GM12874 (cell line): ENCODE measurements around the gene ERC1.

Experiments used
- TF ChIP-seq, protein P1 (sequence below): IDR thresholded peaks from 2 replicates; pipeline ENCODE4 v1.5.1; 2011; ENCODE audit warnings: low read depth, mild to moderate bottlenecking, control low read depth, low read length, moderate library complexity; ENCODE audit not compliant: insufficient read depth

ERC1 gene

DNA sequence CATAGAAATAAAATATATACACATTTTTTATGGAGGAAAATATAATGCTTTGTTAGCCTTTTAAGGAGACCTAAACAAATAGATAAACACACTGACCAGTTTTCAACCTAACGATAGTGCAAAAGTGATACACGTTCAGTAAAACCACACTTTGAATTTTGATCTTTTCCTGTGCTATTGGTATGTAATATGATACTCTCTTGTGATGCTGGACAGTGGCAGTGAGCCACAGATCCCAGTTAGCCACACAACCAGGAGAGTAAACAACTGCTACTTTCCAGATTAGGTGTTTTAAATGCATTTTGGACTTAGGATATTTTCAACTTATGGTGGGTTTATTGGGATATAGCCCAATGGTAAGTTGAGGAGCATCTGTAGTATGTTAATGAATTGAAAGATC, 243.1 kb downstream of the ERC1 start:
- TF ChIP-seq, protein P1, sequence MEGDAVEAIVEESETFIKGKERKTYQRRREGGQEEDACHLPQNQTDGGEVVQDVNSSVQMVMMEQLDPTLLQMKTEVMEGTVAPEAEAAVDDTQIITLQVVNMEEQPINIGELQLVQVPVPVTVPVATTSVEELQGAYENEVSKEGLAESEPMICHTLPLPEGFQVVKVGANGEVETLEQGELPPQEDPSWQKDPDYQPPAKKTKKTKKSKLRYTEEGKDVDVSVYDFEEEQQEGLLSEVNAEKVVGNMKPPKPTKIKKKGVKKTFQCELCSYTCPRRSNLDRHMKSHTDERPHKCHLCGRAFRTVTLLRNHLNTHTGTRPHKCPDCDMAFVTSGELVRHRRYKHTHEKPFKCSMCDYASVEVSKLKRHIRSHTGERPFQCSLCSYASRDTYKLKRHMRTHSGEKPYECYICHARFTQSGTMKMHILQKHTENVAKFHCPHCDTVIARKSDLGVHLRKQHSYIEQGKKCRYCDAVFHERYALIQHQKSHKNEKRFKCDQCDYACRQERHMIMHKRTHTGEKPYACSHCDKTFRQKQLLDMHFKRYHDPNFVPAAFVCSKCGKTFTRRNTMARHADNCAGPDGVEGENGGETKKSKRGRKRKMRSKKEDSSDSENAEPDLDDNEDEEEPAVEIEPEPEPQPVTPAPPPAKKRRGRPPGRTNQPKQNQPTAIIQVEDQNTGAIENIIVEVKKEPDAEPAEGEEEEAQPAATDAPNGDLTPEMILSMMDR: no peak

DNA sequence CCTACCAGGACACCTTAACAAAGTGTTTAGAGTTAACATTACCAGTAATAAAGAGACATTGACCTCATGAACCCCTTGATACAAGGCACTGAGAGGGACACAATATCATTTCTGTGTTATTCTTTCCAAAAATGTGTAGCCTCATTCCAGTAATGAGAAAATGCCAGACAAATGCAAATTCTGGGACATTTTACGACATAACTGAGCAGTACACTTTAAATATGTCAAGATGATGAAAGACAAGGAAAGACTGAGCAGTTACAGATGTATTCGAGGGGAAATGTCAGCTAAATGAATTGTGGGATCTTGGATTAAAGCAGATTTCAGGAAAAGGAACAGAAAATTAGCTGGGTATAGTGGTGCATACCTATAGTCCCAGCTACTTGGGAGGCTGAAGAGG, 255.6 kb downstream of the ERC1 start:
- TF ChIP-seq, protein P1: no peak

DNA sequence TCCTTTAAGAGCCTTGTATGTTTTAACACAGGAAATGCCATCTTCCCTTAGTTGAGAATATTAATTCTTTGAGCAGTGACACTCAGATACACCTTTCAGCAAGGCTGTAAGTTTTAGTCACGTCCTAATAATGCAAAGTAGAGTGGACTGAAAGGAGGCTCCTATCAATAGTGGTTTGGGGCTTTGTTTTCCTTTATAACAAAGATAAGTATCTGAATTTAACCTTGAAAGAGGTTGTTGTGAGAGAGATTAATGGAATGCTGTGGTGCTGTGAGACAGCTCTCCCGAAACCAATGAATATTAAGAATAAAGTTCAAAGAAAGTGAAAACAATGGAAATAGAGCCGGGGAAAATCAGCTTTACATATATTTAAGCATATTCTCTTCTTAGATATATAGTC, 259.6 kb downstream of the ERC1 start:
- TF ChIP-seq, protein P1: no peak

DNA sequence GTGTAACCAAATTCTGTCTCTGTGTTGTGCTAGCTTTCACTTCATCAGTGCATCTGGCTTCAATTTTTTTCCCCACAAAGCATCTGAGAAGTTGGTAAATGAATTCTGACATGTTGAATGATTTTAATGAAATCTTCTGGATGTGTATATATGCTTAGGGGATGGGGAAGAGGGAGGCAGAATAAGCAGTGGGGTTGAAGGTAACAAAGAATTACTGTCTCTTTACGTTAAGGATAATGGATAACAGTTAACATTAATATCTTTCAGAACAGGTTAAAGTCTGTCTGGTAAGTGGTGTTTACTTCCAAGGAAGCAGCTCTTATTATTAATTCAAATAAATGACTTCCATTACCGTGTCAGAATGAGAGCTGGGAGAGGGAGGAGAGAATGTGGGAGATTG, 261.7 kb downstream of the ERC1 start:
- TF ChIP-seq, protein P1: no peak

DNA sequence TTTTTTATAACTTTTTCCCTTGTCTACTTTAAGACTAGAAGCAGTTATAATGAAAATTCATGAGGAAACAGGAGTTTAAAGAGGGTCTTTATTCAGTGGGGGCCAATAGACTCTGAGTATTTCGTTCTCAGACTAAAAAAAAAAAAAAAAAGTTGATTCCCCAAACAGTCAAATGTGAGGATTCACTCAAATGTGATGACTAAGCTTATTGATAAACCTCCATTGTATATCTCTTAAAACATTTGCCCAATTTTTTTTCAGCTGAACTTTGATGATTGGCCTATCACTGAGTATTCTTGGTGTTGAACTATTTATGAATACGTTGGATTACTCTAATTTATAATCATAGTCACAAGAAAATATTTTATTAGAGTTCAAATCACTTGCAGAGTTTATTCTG, 265.3 kb downstream of the ERC1 start:
- TF ChIP-seq, protein P1: no peak

DNA sequence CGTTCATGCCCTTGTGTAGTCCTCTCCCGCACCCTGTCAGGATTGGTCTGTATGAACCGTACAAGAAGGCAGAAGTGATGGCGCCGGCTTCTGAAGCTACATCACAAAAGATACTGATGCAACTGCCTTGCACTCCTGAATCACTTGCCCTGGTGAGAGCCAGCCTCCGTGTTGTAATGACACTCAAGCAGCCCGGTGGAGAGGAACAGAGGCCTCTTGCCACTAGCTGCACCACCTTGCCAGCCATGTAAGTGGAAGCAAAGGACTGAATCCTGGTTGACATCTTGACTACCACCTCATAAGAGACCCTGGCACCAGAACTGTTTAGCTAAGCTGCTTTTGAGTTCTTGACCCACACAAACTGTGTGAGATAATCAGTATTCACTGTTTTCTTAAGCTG, 266.0 kb downstream of the ERC1 start:
- TF ChIP-seq, protein P1: no peak

DNA sequence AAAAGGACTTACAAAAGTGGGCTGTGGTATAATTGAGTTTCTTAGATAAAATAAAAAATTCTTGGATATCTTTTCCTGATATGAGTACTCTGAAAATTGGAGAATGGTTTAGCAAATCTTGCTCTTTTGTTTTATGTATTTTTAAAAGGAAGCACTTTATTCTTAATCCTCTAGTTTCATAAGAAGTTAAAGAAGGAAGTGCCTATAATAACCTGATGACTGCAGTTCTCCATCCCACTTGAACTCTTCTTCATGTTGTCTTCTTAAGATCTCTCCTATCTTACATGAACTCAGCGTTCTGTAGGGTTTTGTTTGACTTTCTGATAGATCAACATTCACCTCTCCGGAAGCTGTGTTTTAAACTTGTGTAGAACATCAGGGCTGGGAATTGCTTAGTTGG, 271.0 kb downstream of the ERC1 start:
- TF ChIP-seq, protein P1: no peak

DNA sequence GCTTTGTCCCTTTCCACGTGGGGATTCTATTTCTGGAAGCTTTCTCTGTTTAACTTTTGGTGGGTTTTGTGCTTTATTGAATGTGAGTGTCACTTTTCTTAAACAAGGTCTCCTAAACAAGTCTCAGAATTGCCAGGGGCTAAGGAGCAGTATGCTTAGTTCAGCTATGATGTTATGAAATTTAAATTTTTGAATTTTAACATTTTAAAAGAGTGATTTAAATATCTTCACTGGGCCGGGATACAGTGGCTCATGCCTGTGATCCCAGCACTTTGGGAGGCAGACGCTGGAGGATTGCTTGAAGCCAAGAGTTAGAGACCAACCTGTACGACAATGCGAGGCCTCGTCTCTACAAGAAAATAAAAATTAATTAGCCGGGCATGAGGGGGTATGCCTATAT, 276.2 kb downstream of the ERC1 start:
- TF ChIP-seq, protein P1: no peak
